HG03039 (cell line): Measurements from ENCODE around the gene TNPO2.

ENCODE experiments used
- ATAC-seq: cut with Tn5 transposase; IDR thresholded peaks from one replicate; pipeline ENCODE4 v1.9.1; 2021; ENCODE audit warnings: mild to moderate bottlenecking, moderate library complexity; ENCODE audit not compliant: unreplicated experiment

The TNPO2 gene

DNA sequence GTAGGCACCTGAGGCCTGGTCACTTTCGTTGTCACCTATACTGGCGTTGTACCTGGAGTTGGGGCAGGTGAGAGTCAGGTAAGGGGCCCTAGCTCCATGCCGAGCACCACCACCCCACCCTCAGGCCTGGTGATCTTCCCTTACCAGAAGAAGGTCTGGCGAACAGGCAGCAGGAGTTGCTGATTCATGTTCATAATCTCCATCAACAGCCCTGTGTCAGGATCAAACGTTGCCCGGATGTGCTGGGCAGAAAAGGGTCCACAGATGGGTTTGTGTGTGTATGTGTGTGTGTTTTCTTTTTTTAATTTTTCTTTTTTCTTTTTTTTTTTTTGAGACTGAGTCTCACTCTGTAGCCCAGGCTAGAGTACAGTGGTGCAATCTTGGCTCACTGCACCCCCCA, 71.5 kb downstream of the TNPO2 start:
- no peak for ATAC-seq

DNA sequence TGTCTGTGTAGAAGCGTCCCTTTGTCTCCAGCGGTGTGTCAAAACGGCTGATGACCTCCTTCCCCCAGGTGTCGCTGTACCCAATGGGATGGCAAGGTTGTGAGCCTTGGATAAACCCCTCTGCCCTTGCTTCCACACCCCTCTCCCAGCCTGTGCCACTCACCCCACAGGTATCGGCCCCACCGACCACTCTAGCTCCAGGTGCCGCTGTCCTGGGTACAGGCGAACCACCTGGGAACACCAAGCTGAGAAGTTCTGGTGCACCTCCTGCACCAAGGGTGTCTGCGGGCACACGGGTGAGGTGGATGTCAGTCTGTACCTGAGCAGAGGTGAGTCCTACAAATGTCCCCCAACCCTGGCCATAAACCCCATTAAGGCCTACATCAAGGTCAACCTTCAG, 73.8 kb downstream of the TNPO2 start:
- ATAC-seq, result no peak
